Panc1 (cell line): ENCODE data around the gene PKM.
"Not testable (repeated sequence)": the region's sequence is repeated elsewhere in the genome, so short reads cannot be mapped to it uniquely, and the experiment has no call there.

Experiments
- CTCF ChIP-seq: fragments of 450-650 bp; IDR thresholded peaks from 2 replicates; pipeline ENCODE4 v1.5.1; 2017; ENCODE audit warnings: mild to moderate bottlenecking
- POLR2AphosphoS5 ChIP-seq: IDR thresholded peaks from 2 replicates; pipeline ENCODE4 v1.6.1; 2012; ENCODE audit warnings: mild to moderate bottlenecking, low read depth, low read length, moderate library complexity
- SIN3A ChIP-seq: IDR thresholded peaks from 2 replicates; pipeline ENCODE4 v1.6.1; 2012; ENCODE audit warnings: low read depth, mild to moderate bottlenecking, low read length, moderate library complexity, borderline replicate concordance; ENCODE audit not compliant: insufficient read depth
- TF ChIP-seq, protein P1 (sequence below), 2 experiments: IDR thresholded peaks; 2 replicates each; pipeline ENCODE4 v1.6.1; 2011 to 2012; ENCODE audit warnings: low read depth in 2 of 2, control low read depth in 1 of 2, low read length in 1 of 2, mild to moderate bottlenecking in 1 of 2, moderate library complexity in 1 of 2; ENCODE audit not compliant: insufficient read depth in 1 of 2

DNA sequence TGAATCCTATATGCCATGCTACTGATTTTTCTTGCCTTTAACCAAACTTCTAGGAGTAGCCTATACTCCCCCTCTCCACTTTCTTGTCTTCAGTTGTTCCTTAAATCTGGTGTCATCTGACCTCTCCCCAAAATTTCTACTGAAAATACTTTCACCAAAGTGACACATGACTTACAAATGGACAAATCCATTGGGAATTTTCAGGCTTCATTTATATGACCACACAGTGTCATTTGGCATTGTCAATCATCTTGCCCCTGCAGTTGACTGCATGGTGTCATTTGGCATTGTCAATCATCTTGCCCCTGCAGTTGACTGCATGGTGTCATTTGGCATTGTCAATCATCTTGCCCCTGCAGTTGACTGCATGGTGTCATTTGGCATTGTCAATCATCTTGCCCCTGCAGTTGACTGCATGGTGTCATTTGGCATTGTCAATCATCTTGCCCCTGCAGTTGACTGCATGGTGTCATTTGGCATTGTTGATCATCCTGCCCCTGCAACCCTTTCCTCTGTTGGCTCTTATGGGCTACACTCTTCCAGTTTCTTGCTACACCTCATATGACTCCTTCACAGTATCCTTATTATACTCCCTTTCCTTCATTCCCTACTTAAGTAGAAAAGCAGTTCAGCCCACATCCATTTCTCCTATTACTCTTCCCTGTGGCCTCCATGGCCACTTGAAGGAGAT, 44.8 kb upstream of the PKM start:
- TF ChIP-seq, protein P1, sequence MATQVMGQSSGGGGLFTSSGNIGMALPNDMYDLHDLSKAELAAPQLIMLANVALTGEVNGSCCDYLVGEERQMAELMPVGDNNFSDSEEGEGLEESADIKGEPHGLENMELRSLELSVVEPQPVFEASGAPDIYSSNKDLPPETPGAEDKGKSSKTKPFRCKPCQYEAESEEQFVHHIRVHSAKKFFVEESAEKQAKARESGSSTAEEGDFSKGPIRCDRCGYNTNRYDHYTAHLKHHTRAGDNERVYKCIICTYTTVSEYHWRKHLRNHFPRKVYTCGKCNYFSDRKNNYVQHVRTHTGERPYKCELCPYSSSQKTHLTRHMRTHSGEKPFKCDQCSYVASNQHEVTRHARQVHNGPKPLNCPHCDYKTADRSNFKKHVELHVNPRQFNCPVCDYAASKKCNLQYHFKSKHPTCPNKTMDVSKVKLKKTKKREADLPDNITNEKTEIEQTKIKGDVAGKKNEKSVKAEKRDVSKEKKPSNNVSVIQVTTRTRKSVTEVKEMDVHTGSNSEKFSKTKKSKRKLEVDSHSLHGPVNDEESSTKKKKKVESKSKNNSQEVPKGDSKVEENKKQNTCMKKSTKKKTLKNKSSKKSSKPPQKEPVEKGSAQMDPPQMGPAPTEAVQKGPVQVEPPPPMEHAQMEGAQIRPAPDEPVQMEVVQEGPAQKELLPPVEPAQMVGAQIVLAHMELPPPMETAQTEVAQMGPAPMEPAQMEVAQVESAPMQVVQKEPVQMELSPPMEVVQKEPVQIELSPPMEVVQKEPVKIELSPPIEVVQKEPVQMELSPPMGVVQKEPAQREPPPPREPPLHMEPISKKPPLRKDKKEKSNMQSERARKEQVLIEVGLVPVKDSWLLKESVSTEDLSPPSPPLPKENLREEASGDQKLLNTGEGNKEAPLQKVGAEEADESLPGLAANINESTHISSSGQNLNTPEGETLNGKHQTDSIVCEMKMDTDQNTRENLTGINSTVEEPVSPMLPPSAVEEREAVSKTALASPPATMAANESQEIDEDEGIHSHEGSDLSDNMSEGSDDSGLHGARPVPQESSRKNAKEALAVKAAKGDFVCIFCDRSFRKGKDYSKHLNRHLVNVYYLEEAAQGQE (IDR thresholded peaks at IDR 0.05; ENCODE audit: insufficient read depth in 1 of 2, low read depth in 2 of 2, low read length in 1 of 2), result not testable (repeated sequence)
- TF ChIP-seq CTCF, POLR2AphosphoS5, SIN3A: not testable (repeated sequence)
